GM10248 (cell line): ENCODE measurements around the gene SIPA1L3.

ENCODE experiments used
- CTCF ChIA-PET: fragments of 300-600 bp; sonication (Branson Sonifier 250); formaldehyde crosslinking; extraction: SDS; loops from one replicate; lab custom pipeline; 2021; ENCODE audit warnings: antibody characterized with exemption; lab: Yijun Ruan, JAX
- POLR2A ChIA-PET: fragments of 350-650 bp; sonication (Branson Sonifier 250); formaldehyde crosslinking; extraction: SDS; loops from one replicate; lab custom pipeline; 2020; ENCODE audit warnings: antibody characterized with exemption; lab: Yijun Ruan, JAX
- DNase-seq: peaks from one replicate; pipeline ENCODE4 v3.0.0; 2012; ENCODE audit errors: extremely low spot score
- CTCF ChIP-seq: IDR thresholded peaks from 2 replicates; pipeline ENCODE4 v1.5.1; 2012; ENCODE audit warnings: mild to moderate bottlenecking, low read depth; ENCODE audit errors: extremely low read depth, missing control alignments, control extremely low read depth

SIPA1L3 gene

GRCh38 chr19:37876032-37876431 is 31.0 kb upstream of the SIPA1L3 start:
- DNase-seq: no peak
- TF ChIP-seq CTCF: no peak
- ChIA-PET CTCF (no interaction called here), POLR2A (no interaction called here)

- DNase-seq: no peak
- no peak for TF ChIP-seq CTCF
- ChIA-PET POLR2A (no interaction called here), CTCF (no interaction called here)
These were observed 29.9 kb upstream of the SIPA1L3 start for GRCh38 chr19:37877147-37877546.

GRCh38 chr19:37885392-37885791 is 21.6 kb upstream of the SIPA1L3 start:
- TF ChIP-seq CTCF: no peak
- DNase-seq: no peak
- ChIA-PET CTCF (no interaction called here), POLR2A (no interaction called here)

GRCh38 chr19:37886571-37886970 is 20.4 kb upstream of the SIPA1L3 start:
- DNase-seq: no peak
- ChIA-PET CTCF (no interaction called here), POLR2A (no interaction called here)
- TF ChIP-seq CTCF: no peak

- TF ChIP-seq CTCF: no peak
- ChIA-PET CTCF (interaction anchor here (1.0 to 1.4 kb wide), 3 partner anchors 8 to 350 kb away, joined by 3 to 5 read pairs (median 3); no protein-coding TSS in a partner anchor), POLR2A (no interaction called here)
- DNase-seq: no peak
These were observed 13.0 kb upstream of the SIPA1L3 start for GRCh38 chr19:37893845-37894575.

GRCh38 chr19:37896180-37896579 is 10.8 kb upstream of the SIPA1L3 start:
- no peak for TF ChIP-seq CTCF
- ChIA-PET CTCF (interaction anchor here (0.7 to 1.4 kb wide), 2 partner anchors 9 to 332 kb away, joined by 3 read pairs; no protein-coding TSS in a partner anchor), POLR2A (no interaction called here)
- DNase-seq: no peak
